Left hindlimb (tissue), 1 donor: ENCODE measurements around the gene SULT1A2.
"Not testable (repeated sequence)": the region's sequence is repeated elsewhere in the genome, so short reads cannot be mapped to it uniquely, and the experiment has no call there.

Experiments
- DNase-seq: peaks from one replicate; pipeline ENCODE4 v3.0.0-alpha.2; 2018

The SULT1A2 gene

GRCh38 chr16:28554634-28555423 lies 42.0 kb downstream of the SULT1A2 start:
- no peak for DNase-seq

- DNase-seq: peak; percentile 94
These were observed 42.8 kb downstream of the SULT1A2 start, which contains the start of gene SGF29 for GRCh38 chr16:28553776-28554633. Gene SGF29 (plus strand): TSS chr16:28553920. CDS start chr16:28581070, 27,150 bp downstream.

GRCh38 chr16:28549301-28549899 lies 47.5 kb downstream of the SULT1A2 start:
- peak; percentile 29 for DNase-seq

- DNase-seq: no peak
These were observed 48.5 kb downstream of the SULT1A2 start for GRCh38 chr16:28548306-28548802.

GRCh38 chr16:28546626-28547025 lies 50.2 kb downstream of the SULT1A2 start:
- DNase-seq: no peak

- DNase-seq: not testable (repeated sequence)
These were observed 50.9 kb downstream of the SULT1A2 start for GRCh38 chr16:28545964-28546363.

- DNase-seq: no peak
These were observed 51.9 kb downstream of the SULT1A2 start for GRCh38 chr16:28544998-28545397.

GRCh38 chr16:28543072-28543471 lies 53.8 kb downstream of the SULT1A2 start:
- DNase-seq: no peak

GRCh38 chr16:28542646-28543045 lies 54.2 kb downstream of the SULT1A2 start:
- no peak for DNase-seq
